Dendritic cell treated with granulocyte-macrophage colony-stimulating factor and Interleukin-4, amounts not matched to agents 40 ng/mL and 50 ng/mL, for 4 days (primary cell): ENCODE measurements around the gene SYNPO2.
"Not testable (repeated sequence)": the region's sequence is repeated elsewhere in the genome, so short reads cannot be mapped to it uniquely, and the experiment has no call there.

Experiments used
- H3K27ac Mint-ChIP-seq: one replicate; pipeline ENCODE4 v1.8.0; 2022; ENCODE audit warnings: mild to moderate bottlenecking, mixed read lengths
- H3K27me3 Mint-ChIP-seq: one replicate; pipeline ENCODE4 v1.8.0; 2022; ENCODE audit warnings: mild to moderate bottlenecking, mixed read lengths
- H3K36me3 Mint-ChIP-seq: one replicate; pipeline ENCODE4 v1.8.0; 2022; ENCODE audit warnings: low read depth, mixed read lengths
- H3K4me1 Mint-ChIP-seq: one replicate; pipeline ENCODE4 v1.8.0; 2022; ENCODE audit warnings: low read depth, mixed read lengths
- H3K4me3 Mint-ChIP-seq: one replicate; pipeline ENCODE4 v1.8.0; 2022; ENCODE audit warnings: mild to moderate bottlenecking, moderate library complexity, mixed read lengths
- H3K9me3 Mint-ChIP-seq: one replicate; pipeline ENCODE4 v1.8.0; 2022; ENCODE audit warnings: mixed read lengths
- intact Hi-C: fragments of 100-400 bp; cut with micrococcal nuclease; formaldehyde crosslinking; loops from one replicate; pipeline ENCODE4 v1.15.0; 2022

Gene SYNPO2

GRCh38 chr4:119020158-119020557 lies 131.5 kb downstream of the SYNPO2 start:
- Mint-ChIP-seq H3K9me3 (no peaks in the 10 kb centered on the region), H3K36me3 (no peaks in the 10 kb centered on the region), H3K27ac (no peak overlapping the region), H3K27me3 (no peaks in the 10 kb centered on the region), H3K4me1 (no peaks in the 10 kb centered on the region), H3K4me3 (no peak overlapping the region)
- intact Hi-C loops = no loop called here

GRCh38 chr4:119022520-119022919 lies 133.9 kb downstream of the SYNPO2 start:
- H3K4me3 Mint-ChIP-seq, H3K27ac Mint-ChIP-seq, H3K27me3 Mint-ChIP-seq, H3K36me3 Mint-ChIP-seq, intact Hi-C loops, H3K9me3 Mint-ChIP-seq: not testable (repeated sequence)
- peaks cover 10% of the 10 kb centered on the region for H3K4me1 Mint-ChIP-seq

GRCh38 chr4:119024102-119024501 lies 135.4 kb downstream of the SYNPO2 start:
- H3K27ac Mint-ChIP-seq = no peak overlapping the region
- no peak overlapping the region for H3K4me3 Mint-ChIP-seq
- H3K9me3 Mint-ChIP-seq = no peaks in the 10 kb centered on the region
- H3K36me3 Mint-ChIP-seq = no peaks in the 10 kb centered on the region
- no peaks in the 10 kb centered on the region for H3K27me3 Mint-ChIP-seq
- peaks cover 10% of the 10 kb centered on the region for H3K4me1 Mint-ChIP-seq
- intact Hi-C loops = no loop called here

- no peak overlapping the region for H3K4me3 Mint-ChIP-seq
- intact Hi-C loops = no loop called here
- H3K4me1 Mint-ChIP-seq = peaks cover 18% of the 10 kb centered on the region
- peak overlapping the region; percentile 57 for H3K27ac Mint-ChIP-seq
- peaks cover 9% of the 10 kb centered on the region for H3K9me3 Mint-ChIP-seq
- H3K36me3 Mint-ChIP-seq = no peaks in the 10 kb centered on the region
- no peaks in the 10 kb centered on the region for H3K27me3 Mint-ChIP-seq
Measured at GRCh38 chr4:119025420-119025819, 136.8 kb downstream of the SYNPO2 start.

GRCh38 chr4:119025916-119026661 lies 137.4 kb downstream of the SYNPO2 start:
- Mint-ChIP-seq H3K36me3 (no peaks in the 10 kb centered on the region), H3K4me1 (peaks cover 24% of the 10 kb centered on the region)
- intact Hi-C loops = no loop called here

GRCh38 chr4:119026662-119027444 lies 138.2 kb downstream of the SYNPO2 start:
- no peaks in the 10 kb centered on the region for H3K36me3 Mint-ChIP-seq
- peaks cover 9% of the 10 kb centered on the region for H3K9me3 Mint-ChIP-seq
- H3K27ac Mint-ChIP-seq = peak overlapping the region; percentile 59
- intact Hi-C loops = no loop called here
- H3K27me3 Mint-ChIP-seq = no peaks in the 10 kb centered on the region
- H3K4me3 Mint-ChIP-seq = no peak overlapping the region
- H3K4me1 Mint-ChIP-seq = peaks cover 32% of the 10 kb centered on the region

More at GRCh38 chr4:119025916-119026661, 137.4 kb downstream of the SYNPO2 start:
- no peak overlapping the region for H3K4me3 Mint-ChIP-seq
- no peaks in the 10 kb centered on the region for H3K27me3 Mint-ChIP-seq
- peak overlapping the region; percentile 59 for H3K27ac Mint-ChIP-seq
- peaks cover 9% of the 10 kb centered on the region for H3K9me3 Mint-ChIP-seq

GRCh38 chr4:119027811-119028210 lies 139.2 kb downstream of the SYNPO2 start:
- Mint-ChIP-seq H3K4me3 (no peak overlapping the region), H3K27me3 (no peaks in the 10 kb centered on the region), H3K36me3 (no peaks in the 10 kb centered on the region), H3K9me3 (peaks cover 9% of the 10 kb centered on the region), H3K4me1 (peaks cover 32% of the 10 kb centered on the region), H3K27ac (no peak overlapping the region)
- intact Hi-C loops = no loop called here

- Mint-ChIP-seq H3K4me3 (no peak overlapping the region), H3K27ac (no peak overlapping the region), H3K9me3 (peaks cover 9% of the 10 kb centered on the region), H3K4me1 (peaks cover 32% of the 10 kb centered on the region), H3K36me3 (no peaks in the 10 kb centered on the region), H3K27me3 (no peaks in the 10 kb centered on the region)
- intact Hi-C loops = no loop called here
Measured at GRCh38 chr4:119028296-119028695, 139.6 kb downstream of the SYNPO2 start.

- intact Hi-C loops = no loop called here
- H3K4me1 Mint-ChIP-seq = peaks cover 37% of the 10 kb centered on the region
- H3K27me3 Mint-ChIP-seq = no peaks in the 10 kb centered on the region
- H3K36me3 Mint-ChIP-seq = no peaks in the 10 kb centered on the region
- no peak overlapping the region for H3K4me3 Mint-ChIP-seq
- H3K27ac Mint-ChIP-seq = peak overlapping the region; percentile 2
- H3K9me3 Mint-ChIP-seq = peaks cover 9% of the 10 kb centered on the region
Measured at GRCh38 chr4:119029847-119030535, 141.3 kb downstream of the SYNPO2 start.

- intact Hi-C loops = no loop called here
- Mint-ChIP-seq H3K4me1 (peaks cover 37% of the 10 kb centered on the region), H3K27ac (peak overlapping the region; percentile 67), H3K27me3 (no peaks in the 10 kb centered on the region), H3K4me3 (no peak overlapping the region), H3K36me3 (no peaks in the 10 kb centered on the region), H3K9me3 (peaks cover 9% of the 10 kb centered on the region)
Measured at GRCh38 chr4:119030536-119030890, 141.9 kb downstream of the SYNPO2 start.

GRCh38 chr4:119031218-119031617 lies 142.6 kb downstream of the SYNPO2 start:
- intact Hi-C loops = no loop called here
- H3K27ac Mint-ChIP-seq = peak overlapping the region; percentile 67
- peaks cover 9% of the 10 kb centered on the region for H3K9me3 Mint-ChIP-seq
- H3K27me3 Mint-ChIP-seq = no peaks in the 10 kb centered on the region
- peak overlapping the region; percentile 64 for H3K4me3 Mint-ChIP-seq
- peaks cover 37% of the 10 kb centered on the region for H3K4me1 Mint-ChIP-seq
- no peaks in the 10 kb centered on the region for H3K36me3 Mint-ChIP-seq

- Mint-ChIP-seq H3K4me3 (no peak overlapping the region), H3K27me3 (no peaks in the 10 kb centered on the region), H3K4me1 (peaks cover 27% of the 10 kb centered on the region), H3K9me3 (peaks cover 9% of the 10 kb centered on the region), H3K36me3 (no peaks in the 10 kb centered on the region), H3K27ac (no peak overlapping the region)
- intact Hi-C loops = no loop called here
Measured at GRCh38 chr4:119032921-119033685, 144.4 kb downstream of the SYNPO2 start.

GRCh38 chr4:119034276-119035008 lies 145.8 kb downstream of the SYNPO2 start:
- intact Hi-C loops = no loop called here
- Mint-ChIP-seq H3K4me1 (peaks cover 28% of the 10 kb centered on the region), H3K4me3 (no peak overlapping the region), H3K36me3 (no peaks in the 10 kb centered on the region), H3K27ac (no peak overlapping the region), H3K27me3 (no peaks in the 10 kb centered on the region), H3K9me3 (peaks cover 9% of the 10 kb centered on the region)
